ENCODE results near the gene HTT. TPM values are rescaled to one million over a fixed set of nuclear protein-coding genes. Genes with fewer than 3 reads are reported as not detected.

HTT gene
- 24.2 TPM for polyA plus RNA-seq (2013, experiment 1 of 2; ENCODE audit: insufficient read length)
- polyA plus RNA-seq (2013, experiment 2 of 2; ENCODE audit: insufficient read length) = 21.2 TPM

DNA sequence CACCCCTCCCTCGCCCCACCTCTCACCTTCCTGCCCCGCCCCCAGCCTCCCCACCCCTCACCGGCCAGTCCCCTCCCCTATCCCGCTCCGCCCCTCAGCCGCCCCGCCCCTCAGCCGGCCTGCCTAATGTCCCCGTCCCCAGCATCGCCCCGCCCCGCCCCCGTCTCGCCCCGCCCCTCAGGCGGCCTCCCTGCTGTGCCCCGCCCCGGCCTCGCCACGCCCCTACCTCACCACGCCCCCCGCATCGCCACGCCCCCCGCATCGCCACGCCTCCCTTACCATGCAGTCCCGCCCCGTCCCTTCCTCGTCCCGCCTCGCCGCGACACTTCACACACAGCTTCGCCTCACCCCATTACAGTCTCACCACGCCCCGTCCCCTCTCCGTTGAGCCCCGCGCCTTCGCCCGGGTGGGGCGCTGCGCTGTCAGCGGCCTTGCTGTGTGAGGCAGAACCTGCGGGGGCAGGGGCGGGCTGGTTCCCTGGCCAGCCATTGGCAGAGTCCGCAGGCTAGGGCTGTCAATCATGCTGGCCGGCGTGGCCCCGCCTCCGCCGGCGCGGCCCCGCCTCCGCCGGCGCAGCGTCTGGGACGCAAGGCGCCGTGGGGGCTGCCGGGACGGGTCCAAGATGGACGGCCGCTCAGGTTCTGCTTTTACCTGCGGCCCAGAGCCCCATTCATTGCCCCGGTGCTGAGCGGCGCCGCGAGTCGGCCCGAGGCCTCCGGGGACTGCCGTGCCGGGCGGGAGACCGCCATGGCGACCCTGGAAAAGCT, at the start of gene HTT, which contains the start of gene HTT-AS:
HTT (plus strand) TSS at position 604 of the 768 bp plus-strand sequence; CDS start at position 749, 145 bp downstream.
HTT-AS (minus strand) TSS at position 461 of the 768 bp plus-strand sequence.
- DNase-seq = peak; percentile 90

GRCh38 chr4:3025881-3026280, 48.6 kb upstream of the HTT start:
- no peak for DNase-seq

DNA sequence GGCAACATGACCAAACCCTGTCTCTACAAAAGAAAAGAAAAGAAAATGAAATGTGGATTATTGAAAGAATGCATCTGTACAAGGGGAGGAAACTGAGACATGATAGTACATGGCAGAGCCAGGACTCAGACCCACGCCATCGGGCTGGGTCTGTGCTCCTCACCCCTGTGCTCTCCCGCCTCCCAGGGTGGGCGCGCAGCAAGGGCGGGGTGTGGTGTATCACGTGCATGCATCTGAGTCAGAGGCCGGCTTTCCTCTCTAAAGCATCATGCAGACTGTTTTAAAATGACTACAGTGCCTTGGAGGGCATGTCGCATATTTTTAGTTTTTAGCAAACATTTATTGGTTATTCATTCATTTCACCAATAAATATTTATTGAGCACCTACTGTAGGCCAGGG, 47.9 kb upstream of the HTT start:
- no peak for DNase-seq

DNA sequence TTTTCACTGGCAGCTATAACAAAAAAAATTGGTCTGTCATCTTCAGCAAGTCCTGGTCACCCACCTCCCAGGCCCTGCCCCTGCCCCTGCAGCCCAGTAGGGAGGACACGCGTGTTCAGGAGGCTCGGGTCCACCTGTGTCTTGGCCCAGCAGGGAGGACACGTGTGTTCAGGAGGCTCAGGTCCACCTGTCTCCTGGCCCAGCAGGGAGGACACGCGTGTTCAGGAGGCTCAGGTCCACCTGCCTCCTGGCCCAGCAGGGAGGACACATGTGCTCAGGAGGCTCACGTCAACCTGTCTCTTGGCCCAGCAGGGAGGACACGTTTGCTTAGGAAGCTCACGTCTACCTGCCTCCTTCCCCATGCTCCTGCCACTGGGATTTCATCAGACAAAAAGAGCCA, 45.0 kb upstream of the HTT start:
- DNase-seq = no peak

GRCh38 chr4:3030566-3031356, 43.7 kb upstream of the HTT start:
- DNase-seq = no peak

GRCh38 chr4:3031357-3032082, 43.0 kb upstream of the HTT start:
- no peak for DNase-seq

DNA sequence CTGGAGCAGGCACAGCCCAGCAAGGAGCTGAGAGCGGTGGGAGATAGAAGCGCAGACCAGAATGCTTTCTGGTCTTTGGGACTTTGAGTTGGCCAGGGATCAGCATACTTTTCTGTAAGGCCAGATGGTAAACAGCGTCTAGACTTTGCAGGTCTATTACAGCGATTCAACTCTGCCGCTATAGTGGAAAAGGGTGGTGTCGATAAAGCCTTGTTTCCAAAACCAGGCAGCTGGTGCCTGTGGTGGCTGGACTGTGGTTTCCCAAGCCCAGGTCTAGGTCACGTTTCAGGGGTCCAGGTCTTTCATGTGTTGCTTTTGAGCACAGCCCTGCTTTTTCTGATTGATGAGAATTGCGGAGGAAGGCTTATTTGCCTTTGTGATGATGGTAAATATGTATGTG, 40.2 kb upstream of the HTT start:
- no peak for DNase-seq

GRCh38 chr4:3035249-3035648, 39.2 kb upstream of the HTT start:
- no peak for DNase-seq

DNA sequence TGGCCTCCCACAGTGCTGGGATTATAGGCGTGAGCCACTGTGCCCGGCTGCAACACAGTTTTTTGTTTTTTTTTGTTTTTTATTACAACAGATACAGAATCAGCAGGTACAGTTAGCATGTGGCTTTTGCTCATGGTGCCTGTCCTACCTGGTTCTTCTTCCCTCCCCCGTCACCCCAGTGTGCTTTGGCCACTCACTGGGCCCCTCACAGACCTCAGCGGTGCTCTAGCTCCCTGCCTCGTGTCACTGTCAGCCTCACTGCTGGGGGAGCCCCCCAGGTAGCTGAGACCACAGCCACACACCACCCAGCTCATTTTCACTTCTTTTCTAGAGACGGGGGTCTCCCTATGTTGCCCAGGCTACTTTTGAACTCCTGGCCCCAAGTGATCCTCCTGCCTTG, 38.8 kb upstream of the HTT start:
- DNase-seq = no peak

DNA sequence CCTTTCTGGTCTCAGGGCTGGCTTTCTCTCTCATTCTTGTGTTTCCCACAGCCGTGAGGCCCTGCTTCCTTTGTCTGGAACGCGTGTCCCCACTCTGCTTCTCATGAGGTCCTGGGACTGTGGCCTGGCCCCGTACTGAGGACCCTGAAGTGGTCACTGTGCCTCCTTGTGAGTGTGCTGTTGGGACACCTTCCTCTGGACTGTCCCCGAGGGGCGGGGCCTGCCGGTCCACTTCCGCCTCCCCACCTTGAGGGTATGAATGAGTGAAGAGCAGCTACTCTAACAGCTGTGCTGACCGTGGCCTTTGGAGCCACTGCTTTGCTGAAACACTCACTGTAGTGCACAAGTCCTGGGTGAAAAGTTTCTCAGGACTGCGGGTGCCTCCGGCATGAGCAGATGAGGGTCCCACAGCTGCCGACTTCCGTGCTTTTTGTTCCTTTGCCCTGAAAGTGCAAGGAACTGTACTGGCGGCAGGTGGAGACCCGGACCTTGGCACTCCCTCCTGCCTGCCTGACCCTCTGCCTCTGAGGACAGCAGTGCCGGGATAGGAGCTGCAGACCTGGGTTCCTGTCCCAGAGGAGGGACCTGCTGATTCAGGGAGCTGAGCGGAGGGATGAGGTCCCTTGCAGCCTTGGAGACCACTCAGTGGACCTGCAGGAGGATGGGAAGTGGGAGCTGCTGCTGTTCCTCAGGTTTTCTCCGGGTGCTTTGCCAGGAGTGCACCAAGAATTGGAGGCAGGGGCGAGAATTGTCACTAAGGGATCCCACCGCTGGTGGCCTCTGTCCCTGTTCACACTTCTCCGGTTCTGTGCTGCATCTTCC, 38.1 kb upstream of the HTT start:
- no peak for DNase-seq

DNA sequence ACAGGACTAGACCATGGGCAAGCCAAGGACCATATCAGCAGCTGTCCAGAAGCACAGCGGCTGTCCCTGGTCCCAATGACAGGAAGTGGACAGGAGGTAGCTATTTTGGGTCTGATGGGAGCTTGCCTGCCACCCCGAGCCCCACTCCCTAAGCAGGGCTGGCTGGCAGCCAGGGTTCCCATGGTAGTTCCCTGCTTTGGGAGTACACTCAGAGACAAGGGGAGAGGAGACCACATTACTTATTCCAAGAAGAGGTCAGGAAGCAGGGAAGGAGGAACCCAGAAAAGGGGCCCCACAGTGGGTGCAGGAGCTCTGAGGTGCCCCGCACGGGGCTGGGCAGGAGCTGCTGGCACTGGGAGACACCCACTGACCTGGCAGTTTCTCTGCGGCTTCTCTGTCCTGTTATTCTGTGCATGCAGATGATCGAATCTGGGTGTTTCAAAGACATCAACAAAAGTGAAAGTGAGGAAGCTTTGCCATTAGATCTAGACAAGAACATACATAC, 36.5 kb upstream of the HTT start:
- DNase-seq = no peak

DNA sequence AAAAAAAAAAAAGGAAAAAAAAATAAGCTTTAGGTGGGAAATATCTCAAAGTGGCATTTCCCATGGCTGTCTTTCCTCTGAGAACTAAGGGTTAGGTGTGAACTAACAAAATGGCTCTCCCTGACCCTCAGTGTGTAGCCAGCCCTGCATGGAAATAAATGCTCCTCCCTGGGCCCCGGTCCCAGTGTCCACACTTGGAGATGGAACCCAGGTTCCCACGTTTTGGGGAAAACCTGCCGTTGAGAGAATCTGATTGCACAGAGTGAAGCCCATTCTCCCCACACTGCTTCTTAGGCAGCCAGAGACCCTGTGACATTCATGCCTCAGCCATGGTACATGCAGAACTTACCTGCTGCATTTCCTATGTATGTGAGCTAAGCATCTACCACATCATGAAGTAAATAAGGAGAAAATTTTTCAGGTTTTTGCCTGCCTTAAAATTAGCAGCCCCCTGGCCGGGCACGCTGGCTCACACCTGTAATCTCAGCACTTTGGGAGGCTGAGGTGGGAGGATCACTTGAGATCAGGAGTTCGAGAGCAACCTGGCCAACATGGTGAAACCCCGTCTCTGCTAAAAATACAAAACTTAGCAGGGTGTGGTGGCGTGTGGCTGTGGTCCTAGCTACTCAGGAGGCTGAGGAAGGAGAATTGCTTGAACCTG, 34.6 kb upstream of the HTT start:
- no peak for DNase-seq

DNA sequence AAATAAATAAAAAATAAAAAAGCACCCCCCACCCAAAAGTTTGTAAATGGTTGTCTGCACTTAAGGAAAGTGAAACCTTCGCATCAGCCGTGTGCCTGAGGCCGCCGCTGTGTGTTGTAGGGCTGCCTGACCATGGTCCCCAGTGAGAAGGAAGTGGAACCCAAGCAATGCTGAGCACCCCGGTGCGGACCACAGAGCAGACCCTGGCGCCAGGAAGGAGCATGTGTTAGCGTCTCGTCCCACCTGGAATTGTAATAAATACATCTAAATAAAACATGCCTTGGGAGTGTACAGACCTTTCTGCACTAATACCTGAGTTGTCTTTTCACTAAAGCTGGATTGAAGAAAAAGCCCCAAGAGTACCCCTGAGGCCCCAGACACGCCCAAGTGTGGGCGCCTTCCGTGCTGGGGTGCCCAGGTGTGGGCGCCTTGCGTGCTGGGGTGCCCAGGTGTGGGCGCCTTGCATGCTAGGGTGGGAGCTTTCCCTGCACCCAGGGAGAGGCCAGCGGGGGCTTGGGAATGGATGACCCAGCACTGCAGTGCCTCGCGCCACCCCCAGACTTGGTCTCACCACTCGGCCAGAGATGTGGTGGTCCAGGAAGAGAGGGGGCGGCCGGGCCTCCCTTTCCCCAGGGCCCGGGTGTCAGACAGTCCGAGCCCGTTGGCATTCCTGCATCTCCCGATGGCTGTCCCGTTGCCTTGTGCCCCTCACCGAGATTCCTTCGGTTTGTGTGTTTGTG, 33.9 kb upstream of the HTT start:
- no peak for DNase-seq

DNA sequence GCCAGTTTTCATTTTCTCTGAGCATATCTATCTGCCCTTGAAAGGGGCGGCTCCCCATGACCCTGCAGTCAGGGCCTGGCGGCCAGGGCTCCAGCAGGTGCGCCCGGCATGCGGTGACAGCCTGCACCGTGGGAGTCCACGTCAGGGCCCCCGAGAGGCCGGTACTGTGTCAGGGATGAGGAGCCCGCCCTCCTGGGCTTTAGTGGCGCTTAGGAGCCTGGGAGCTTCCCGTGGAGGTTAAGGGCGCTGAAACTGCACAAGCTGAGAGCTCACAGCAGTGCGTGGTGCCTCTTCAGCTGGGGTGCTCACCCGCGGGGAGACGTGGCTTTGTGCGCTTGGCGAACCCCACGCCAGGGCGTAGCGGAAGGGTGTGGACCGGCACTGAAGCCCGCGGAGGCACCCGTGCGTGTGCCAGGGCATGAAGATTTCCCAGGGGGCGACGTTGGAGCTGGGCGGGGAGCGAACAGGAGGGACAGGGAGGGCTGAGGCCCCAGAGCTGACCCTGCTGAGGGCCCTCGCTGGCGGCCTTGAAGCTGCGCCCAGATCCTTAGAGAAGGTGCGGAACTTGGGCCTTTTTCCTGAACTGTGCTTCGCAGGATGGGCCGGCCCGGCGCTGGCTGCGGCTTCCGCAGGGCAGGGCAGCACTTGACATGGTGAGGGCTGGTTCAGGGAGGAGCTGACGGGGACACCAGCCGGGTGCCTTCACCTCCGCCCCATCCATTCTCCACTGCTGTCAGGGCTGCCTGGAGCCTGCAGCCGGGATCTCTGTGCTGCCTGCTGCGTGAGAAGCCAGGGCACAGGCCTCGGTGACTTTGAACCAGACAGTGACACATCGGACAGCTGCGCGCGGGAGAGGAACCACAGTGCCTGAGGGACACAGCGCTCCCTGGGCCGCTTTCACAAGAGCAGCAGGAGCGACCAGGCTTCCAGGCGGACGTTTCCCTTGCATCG, 33.0 kb upstream of the HTT start:
- DNase-seq = peak; percentile 80

DNA sequence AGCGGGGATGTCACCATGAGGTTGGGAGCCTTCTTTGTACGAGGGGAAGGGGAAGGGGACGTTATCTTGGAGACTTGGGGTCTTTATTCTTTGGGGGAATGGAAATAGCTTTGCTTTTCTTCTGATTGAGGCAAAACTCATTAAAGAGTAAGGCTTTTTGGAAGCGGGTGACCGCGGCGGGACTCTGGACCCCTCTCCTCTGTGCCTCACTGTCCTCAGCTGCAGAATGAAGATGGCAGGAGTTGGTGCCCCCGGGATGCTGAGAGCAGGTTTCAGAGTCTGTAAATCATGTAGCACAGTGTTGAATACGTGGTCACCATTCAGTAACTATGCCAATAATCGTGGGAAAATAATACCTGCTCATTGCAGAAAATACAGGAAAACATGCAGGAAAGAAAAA, 32.3 kb upstream of the HTT start:
- no peak for DNase-seq

GRCh38 chr4:3043282-3044020, 31.0 kb upstream of the HTT start:
- no peak for DNase-seq

- peak; percentile 48 for DNase-seq
Observed at GRCh38 chr4:3044870-3045819, 29.3 kb upstream of the HTT start.

Data from fibroblast of skin of back (primary cell).